SK-N-SH (cell line): ENCODE results near the gene PIGM. TPM values are rescaled to one million over a fixed set of nuclear protein-coding genes. Genes with fewer than 3 reads are reported as not detected.

ENCODE experiments used
- CTCF ChIA-PET: fragments of 300-600, 350-600 bp; formaldehyde crosslinking; extraction: SDS; loops from one replicate; lab custom pipeline; 2021; lab: Yijun Ruan, JAX
- POLR2A ChIA-PET: fragments of 350-600 bp; sonication (Branson Sonifier 250); formaldehyde crosslinking; extraction: SDS; loops from one replicate; lab custom pipeline; 2020; ENCODE audit warnings: antibody characterized with exemption, inconsistent platforms; lab: Yijun Ruan, JAX
- DNase-seq: peaks from one replicate; pipeline ENCODE4 v3.0.0; 2012
- H2AFZ ChIP-seq: fragments of 200-600 bp; sonication (generic); 2 replicates; pipeline ENCODE4 v1.8.1; 2016; ENCODE audit warnings: antibody characterized with exemption, mild to moderate bottlenecking, low read depth
- H3F3A ChIP-seq: fragments of 200-600 bp; sonication (generic); replicated peaks from 2 replicates; pipeline ENCODE3; 2016; ENCODE audit warnings: antibody characterized with exemption, mild to moderate bottlenecking; ENCODE audit not compliant: insufficient read depth
- H3K27ac ChIP-seq, 2 experiments: fragments of 200-500 bp in 1 of 2; fragments of 200-600 bp in 1 of 2; sonication (Bioruptor generic) in 1 of 2; sonication (generic), shearing (Covaris generic) in 1 of 2; 2 replicates each; pipeline versions ENCODE4 v1.5.1 to v1.6.1; 2014 to 2016; ENCODE audit warnings: low read depth in 2 of 2, inconsistent platforms in 1 of 2, low read length in 1 of 2, mild to moderate bottlenecking in 1 of 2, mixed read lengths in 1 of 2
- H3K27me3 ChIP-seq: fragments of 200-600 bp; sonication (generic), shearing (Covaris generic); 2 replicates; pipeline ENCODE4 v1.6.1; 2016; ENCODE audit warnings: mixed run types; ENCODE audit not compliant: insufficient read depth
- H3K36me3 ChIP-seq, 2 experiments: fragments of 200-500 bp in 1 of 2; fragments of 200-600 bp in 1 of 2; sonication (Bioruptor generic) in 1 of 2; sonication (generic) in 1 of 2; replicated peaks in 1 of 2; 2 replicates each; pipeline versions ENCODE3 to v1.5.1; 2014 to 2016; ENCODE audit warnings: low read length in 1 of 2, mild to moderate bottlenecking in 1 of 2; ENCODE audit not compliant: insufficient read depth in 2 of 2, control insufficient read depth in 1 of 2
- H3K4me1 ChIP-seq, 2 experiments: fragments of 200-500 bp in 1 of 2; fragments of 200-600 bp in 1 of 2; sonication (Bioruptor generic) in 1 of 2; sonication (generic), shearing (Covaris generic) in 1 of 2; 2 replicates each; pipeline versions ENCODE4 v1.5.1 to v1.6.1; 2014 to 2016; ENCODE audit warnings: low read depth in 1 of 2, low read length in 1 of 2, mixed run types in 1 of 2; ENCODE audit not compliant: insufficient read depth in 2 of 2, control insufficient read depth in 1 of 2
- H3K4me2 ChIP-seq: fragments of 200-600 bp; sonication (generic), shearing (Covaris generic); 2 replicates; pipeline ENCODE4 v1.6.1; 2017; ENCODE audit warnings: mixed run types
- H3K4me3 ChIP-seq, 2 experiments: fragments of 200-500 bp in 1 of 2; fragments of 200-600 bp in 1 of 2; sonication (Bioruptor generic) in 1 of 2; sonication (generic), shearing (Covaris generic) in 1 of 2; 2 replicates each; pipeline versions ENCODE4 v1.5.1 to v1.8.1; 2014 to 2016; ENCODE audit warnings: low read depth in 2 of 2, inconsistent platforms in 1 of 2, low read length in 1 of 2, mild to moderate bottlenecking in 1 of 2, mixed read lengths in 1 of 2, moderate library complexity in 1 of 2
- H3K79me2 ChIP-seq: fragments of 200-600 bp; sonication (generic); 2 replicates; pipeline ENCODE4 v1.8.1; 2017; ENCODE audit warnings: mild to moderate bottlenecking; ENCODE audit not compliant: insufficient read depth
- H3K9ac ChIP-seq: fragments of 200-600 bp; sonication (generic); 2 replicates; pipeline ENCODE4 v1.6.1; 2017; ENCODE audit warnings: mixed run types
- H3K9me2 ChIP-seq: fragments of 200-600 bp; sonication (generic); 2 replicates; pipeline ENCODE4 v1.6.1; 2017; ENCODE audit warnings: mixed run types
- H3K9me3 ChIP-seq: fragments of 200-600 bp; sonication (generic); 2 replicates; pipeline ENCODE4 v1.6.1; 2017; ENCODE audit warnings: mixed run types, mild to moderate bottlenecking, moderate library complexity
- H4K20me1 ChIP-seq: fragments of 200-600 bp; sonication (generic); 2 replicates; pipeline ENCODE4 v1.6.1; 2017; ENCODE audit warnings: mild to moderate bottlenecking, mixed run types; ENCODE audit not compliant: insufficient read depth
- CHD2 ChIP-seq: fragments of 150-350 bp; IDR thresholded peaks from 2 replicates; pipeline ENCODE4 v1.6.1; 2018; ENCODE audit warnings: low read length; ENCODE audit not compliant: partially characterized antibody
- EP300 ChIP-seq, 2 experiments: IDR thresholded peaks; 2 replicates each; pipeline versions ENCODE4 v1.4.0 to v1.6.1; 2012; ENCODE audit warnings: borderline replicate concordance in 1 of 2, low read depth in 1 of 2, low read length in 1 of 2
- FOSL2 ChIP-seq: IDR thresholded peaks from 2 replicates; pipeline ENCODE4 v1.4.0; 2012; ENCODE audit warnings: low read depth, mild to moderate bottlenecking, moderate library complexity, borderline replicate concordance
- FOXM1 ChIP-seq: IDR thresholded peaks from 2 replicates; pipeline ENCODE4 v1.4.0; 2012; ENCODE audit warnings: low read depth, mild to moderate bottlenecking
- GABPA ChIP-seq: IDR thresholded peaks from 2 replicates; pipeline ENCODE4 v1.4.0; 2012; ENCODE audit warnings: low read depth, mild to moderate bottlenecking
- GATA2 ChIP-seq: sonication (generic); formaldehyde crosslinking; IDR thresholded peaks from 2 replicates; pipeline ENCODE4 v1.5.0; 2020; ENCODE audit warnings: mild to moderate bottlenecking, missing genetic modification reagents
- JUND ChIP-seq: IDR thresholded peaks from 2 replicates; pipeline ENCODE4 v1.4.0; 2012
- MAX ChIP-seq: IDR thresholded peaks from 2 replicates; pipeline ENCODE4 v1.4.0; 2012; ENCODE audit warnings: low read depth
- PBX3 ChIP-seq: IDR thresholded peaks from 2 replicates; pipeline ENCODE4; 2012
- RCOR1 ChIP-seq: fragments of 150-350 bp; IDR thresholded peaks from 2 replicates; pipeline ENCODE4 v1.6.1; 2017; ENCODE audit warnings: antibody characterized with exemption, low read length
- RFX5 ChIP-seq: IDR thresholded peaks from 2 replicates; pipeline ENCODE4 v1.6.1; 2012; ENCODE audit warnings: mild to moderate bottlenecking, improper control_type of control experiment, low read length
- TAF1 ChIP-seq: IDR thresholded peaks from 2 replicates; pipeline ENCODE4 v1.6.1; 2012; ENCODE audit warnings: low read depth, mild to moderate bottlenecking, low read length, moderate library complexity, borderline replicate concordance
- TCF12 ChIP-seq: IDR thresholded peaks from 2 replicates; pipeline ENCODE4 v1.4.0; 2012
- TEAD4 ChIP-seq: IDR thresholded peaks from 2 replicates; pipeline ENCODE4 v1.4.0; 2012; ENCODE audit warnings: mild to moderate bottlenecking, borderline replicate concordance; ENCODE audit not compliant: insufficient read depth
- USF1 ChIP-seq: IDR thresholded peaks from 2 replicates; pipeline ENCODE4 v1.4.0; 2012; ENCODE audit warnings: low read depth, borderline replicate concordance
- YY1 ChIP-seq: IDR thresholded peaks from 2 replicates; pipeline ENCODE4 v1.4.0; 2012; ENCODE audit warnings: low read depth, mild to moderate bottlenecking
- ZBTB33 ChIP-seq: IDR thresholded peaks from 2 replicates; pipeline ENCODE4 v1.4.0; 2012; ENCODE audit warnings: low read depth, borderline replicate concordance
- whole genome bisulfite sequencing: methylation state at CpG from one replicate; pipeline ENCODE4 v1.1.6; 2017; ENCODE audit warnings: low lambda C conversion rate; 5-methylcytosine and 5-hydroxymethylcytosine counted together
- polyA plus RNA-seq, 3 experiments: library from polyadenylated mRNA; depleted of rRNA; stranded (reverse); fragments of >200 nt; gene quantifications; 2 replicates each; pipeline ENCODE4 v1.2.3, GENCODE V29; 2012

The PIGM gene
- polyA plus RNA-seq, 1 of the 3 experiments (the other 2 are of a cell fraction) = 4.0 TPM

- WGBS = 55% methylated on average over 3 of the region's 3 CpGs
- Histone ChIP-seq H3F3A (no peaks in the 10 kb centered on the region), H3K79me2 (no peaks in the 10 kb centered on the region), H4K20me1 (no peaks in the 10 kb centered on the region), H3K4me3 (no peak overlapping the region), H3K4me1 (peaks cover 0 to 11% of the 10 kb centered on the region in 2 experiments; a peak in 2 of 4 replicates), H3K9me3 (no peaks in the 10 kb centered on the region), H3K27me3 (peaks cover 50% of the 10 kb centered on the region; the same call in 1 of the 2 replicates), H2AFZ (no peak overlapping the region), H3K9me2 (no peaks in the 10 kb centered on the region), H3K9ac (no peak overlapping the region), H3K36me3 (no peaks in the 10 kb centered on the region), H3K4me2 (no peak overlapping the region), H3K27ac (no peak overlapping the region)
- ChIA-PET POLR2A (no interaction called here), CTCF (interaction anchor here (1.3 to 7.8 kb wide), 3 partner anchors 18 to 38 kb away, joined by 4 to 163 read pairs (median 123); partner anchors contain the start of genes KCNJ10, KCNJ9 and PIGM)
- TF ChIP-seq JUND (no peak), RCOR1 (no peak), YY1 (no peak), FOSL2 (no peak), EP300 (IDR thresholded peaks at IDR 0.05; ENCODE audit: borderline replicate concordance in 1 of 2, low read depth in 1 of 2, low read length in 1 of 2) (no peak), GATA2 (no peak), MAX (no peak), GABPA (no peak), TCF12 (no peak), CHD2 (no peak), TEAD4 (no peak), RFX5 (no peak), ZBTB33 (no peak), FOXM1 (no peak), PBX3 (no peak), TAF1 (no peak), USF1 (no peak)
- no peak for DNase-seq
Measured at GRCh38 chr1:160049101-160049500, 17.3 kb upstream of the PIGM start.
